HG02938 (cell line): ENCODE results near the gene GEMIN7.
A peak's percentile ranks its signal among the peaks of the same experiment; 100 is the strongest.

Source experiments
- ATAC-seq: cut with Tn5 transposase; IDR thresholded peaks from one replicate; pipeline ENCODE4 v1.9.1; 2021; ENCODE audit warnings: mild to moderate bottlenecking, moderate library complexity; ENCODE audit not compliant: unreplicated experiment

GEMIN7 gene, protein sequence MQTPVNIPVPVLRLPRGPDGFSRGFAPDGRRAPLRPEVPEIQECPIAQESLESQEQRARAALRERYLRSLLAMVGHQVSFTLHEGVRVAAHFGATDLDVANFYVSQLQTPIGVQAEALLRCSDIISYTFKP

DNA sequence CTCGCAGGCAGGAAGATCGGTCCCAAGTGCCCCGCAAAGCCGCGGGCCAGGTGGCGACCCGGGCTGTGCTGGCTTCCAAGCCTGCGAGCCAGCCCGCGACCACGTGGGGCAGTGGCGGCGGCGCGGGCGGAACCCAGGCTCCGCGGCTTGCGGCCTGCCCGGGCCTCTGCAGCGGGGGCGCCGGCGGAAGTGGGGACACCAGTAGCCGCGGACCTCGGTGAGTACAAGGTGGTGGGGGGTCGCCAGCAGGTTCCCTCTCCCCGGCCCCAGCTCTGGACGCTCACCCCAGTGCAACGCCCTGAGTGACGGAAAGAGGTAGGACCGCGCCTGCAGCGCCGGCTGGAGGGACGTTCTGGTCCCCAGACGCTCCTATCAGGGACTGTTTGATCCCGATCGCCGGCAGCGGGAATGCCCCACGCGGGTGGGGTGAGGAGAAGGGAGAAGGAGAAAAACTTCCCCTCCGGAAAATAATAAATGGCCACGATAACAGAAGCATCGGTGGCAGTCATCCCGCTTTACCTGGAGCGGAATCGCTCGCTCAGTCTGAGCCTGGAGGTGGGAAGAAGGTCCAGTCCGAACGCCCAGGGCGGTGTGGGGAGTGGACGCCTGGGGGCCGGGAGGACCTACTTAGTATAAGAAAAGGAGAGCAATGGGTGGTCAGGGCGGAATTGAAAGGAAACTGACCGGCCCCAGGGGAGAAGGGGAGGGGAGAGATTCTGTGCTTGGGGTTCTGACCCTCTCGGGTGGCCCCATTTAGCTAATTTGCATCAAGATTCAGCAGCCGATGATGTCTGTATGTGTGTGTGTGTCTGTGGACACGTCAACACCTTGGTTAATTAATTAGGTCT, at the start of gene GEMIN7:
GEMIN7 (plus strand) TSS at position 198 of the 848 bp plus-strand sequence. CDS start 10,855 bp downstream, outside the sequence.
- ATAC-seq = no peak

DNA sequence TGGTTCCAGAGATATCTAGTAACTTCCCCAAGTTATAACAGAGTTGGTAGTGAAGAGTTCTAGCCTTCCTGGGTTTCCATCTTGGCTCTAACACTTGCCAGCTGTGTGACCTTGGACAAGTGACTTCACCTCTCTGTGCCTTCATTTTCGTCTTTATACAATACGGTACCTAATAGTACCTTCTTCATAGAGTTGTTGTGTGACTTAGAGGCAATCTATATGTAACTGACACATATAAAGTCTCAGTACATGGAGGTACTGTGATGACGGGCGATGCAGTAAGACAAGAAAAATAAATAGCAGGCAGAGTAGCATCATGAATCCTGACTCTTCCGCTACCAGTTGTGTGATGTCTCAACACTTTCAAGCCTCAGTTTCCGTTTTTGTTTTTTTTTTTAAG, 48.2 kb upstream of the GEMIN7 start:
- no peak for ATAC-seq

DNA sequence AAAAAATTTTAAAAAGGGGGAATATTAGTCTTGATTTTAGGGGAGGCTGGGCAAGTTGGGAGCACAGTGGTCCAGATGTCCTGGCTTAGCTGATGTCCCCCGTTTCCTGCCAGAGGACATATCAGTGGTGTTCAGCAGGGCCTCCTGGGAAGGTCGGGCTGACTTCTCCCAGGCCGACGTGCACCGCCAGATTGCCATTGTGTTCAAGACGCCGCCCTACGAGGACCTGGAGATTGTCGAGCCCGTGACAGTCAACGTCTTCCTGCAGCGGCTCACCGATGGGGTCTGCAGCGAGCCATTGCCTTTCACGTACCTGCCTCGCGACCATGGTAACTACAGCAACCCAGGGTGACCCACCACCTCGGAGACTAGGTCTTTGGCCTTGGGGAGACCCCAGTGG, 46.6 kb upstream of the GEMIN7 start:
- no peak for ATAC-seq

DNA sequence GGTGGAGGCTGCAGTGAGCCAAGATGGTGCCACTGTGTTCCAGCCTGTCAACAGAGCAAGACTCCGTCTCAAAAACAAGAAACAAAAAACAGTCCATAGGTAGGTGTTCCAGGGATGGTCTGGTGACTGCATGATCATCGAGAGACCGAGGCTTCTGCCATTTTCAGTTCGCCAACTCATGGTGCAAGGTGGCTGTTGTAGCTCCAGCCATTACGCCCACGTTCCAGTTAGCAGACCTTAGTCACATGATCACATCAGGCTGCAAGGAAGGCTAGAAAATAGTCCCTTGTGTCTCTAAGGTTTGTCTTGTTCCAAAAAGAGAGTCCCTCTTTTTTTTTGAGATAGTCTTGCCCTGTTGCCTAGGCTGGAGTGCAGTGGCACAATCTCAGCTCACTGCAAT, 43.3 kb upstream of the GEMIN7 start:
- ATAC-seq = no peak

DNA sequence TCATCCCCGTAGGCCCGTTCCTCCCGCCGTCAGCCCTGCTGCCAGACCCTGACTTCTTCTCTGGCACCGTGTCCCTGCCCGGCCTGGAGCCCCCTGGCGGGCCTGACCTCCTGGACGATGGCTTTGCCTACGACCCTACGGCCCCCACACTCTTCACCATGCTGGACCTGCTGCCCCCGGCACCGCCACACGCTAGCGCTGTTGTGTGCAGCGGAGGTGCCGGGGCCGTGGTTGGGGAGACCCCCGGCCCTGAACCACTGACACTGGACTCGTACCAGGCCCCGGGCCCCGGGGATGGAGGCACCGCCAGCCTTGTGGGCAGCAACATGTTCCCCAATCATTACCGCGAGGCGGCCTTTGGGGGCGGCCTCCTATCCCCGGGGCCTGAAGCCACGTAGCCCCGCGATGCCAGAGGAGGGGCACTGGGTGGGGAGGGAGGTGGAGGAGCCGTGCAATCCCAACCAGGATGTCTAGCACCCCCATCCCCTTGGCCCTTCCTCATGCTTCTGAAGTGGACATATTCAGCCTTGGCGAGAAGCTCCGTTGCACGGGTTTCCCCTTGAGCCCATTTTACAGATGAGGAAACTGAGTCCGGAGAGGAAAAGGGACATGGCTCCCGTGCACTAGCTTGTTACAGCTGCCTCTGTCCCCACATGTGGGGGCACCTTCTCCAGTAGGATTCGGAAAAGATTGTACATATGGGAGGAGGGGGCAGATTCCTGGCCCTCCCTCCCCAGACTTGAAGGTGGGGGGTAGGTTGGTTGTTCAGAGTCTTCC, 41.5 kb upstream of the GEMIN7 start:
- ATAC-seq = no peak

DNA sequence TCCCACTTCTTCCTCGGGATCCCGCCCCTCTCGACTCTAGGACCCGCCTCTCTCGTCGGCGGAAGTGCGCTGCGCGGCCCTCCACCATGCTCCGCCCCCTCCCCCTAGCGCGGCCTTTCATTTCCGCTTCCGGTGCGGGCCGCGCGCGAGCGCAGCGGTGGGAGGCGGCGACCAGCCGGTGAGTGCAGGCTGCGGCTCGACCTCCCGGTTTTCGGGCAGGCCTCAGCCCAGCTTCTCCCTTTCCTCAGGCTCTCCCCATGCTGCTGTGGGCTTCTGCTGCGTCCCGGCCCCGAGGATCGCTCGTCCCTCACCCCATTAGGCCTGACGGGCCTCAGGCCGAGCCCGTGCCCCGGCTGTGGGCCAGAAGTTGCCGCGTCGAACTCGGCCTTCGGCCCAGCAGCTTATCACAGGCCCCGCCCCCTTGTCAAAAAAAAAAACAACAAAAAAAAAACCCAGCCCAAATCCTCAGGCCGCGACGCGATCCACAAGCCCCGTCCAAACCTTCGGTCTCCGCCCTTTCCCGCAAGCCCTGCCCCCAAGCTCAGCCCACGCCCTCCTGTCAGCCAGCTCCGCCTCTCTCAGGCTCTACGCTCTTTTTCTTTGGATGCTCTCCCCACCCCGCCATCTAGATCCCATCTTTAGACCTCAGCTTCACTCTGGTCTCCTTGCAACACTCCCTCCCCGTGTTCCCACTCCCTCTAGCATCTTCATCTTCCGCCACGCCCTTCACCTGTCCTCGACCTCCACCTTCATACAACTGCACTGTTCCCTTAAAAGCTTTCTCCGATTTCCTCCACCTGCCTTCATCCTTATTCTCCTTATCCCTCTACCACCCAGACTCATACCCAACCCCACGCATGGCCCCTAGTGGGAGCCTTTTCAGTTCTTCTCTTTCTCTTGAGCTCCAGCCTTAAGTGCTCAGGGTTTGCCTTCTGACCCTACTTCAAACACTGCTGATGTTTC, 39.8 kb upstream of the GEMIN7 start, which contains the start of gene CLASRP:
CLASRP (plus strand) TSS at position 115 of the 963 bp plus-strand sequence. CDS start 1,168 bp downstream, outside the sequence.
- peak; percentile 76 for ATAC-seq

DNA sequence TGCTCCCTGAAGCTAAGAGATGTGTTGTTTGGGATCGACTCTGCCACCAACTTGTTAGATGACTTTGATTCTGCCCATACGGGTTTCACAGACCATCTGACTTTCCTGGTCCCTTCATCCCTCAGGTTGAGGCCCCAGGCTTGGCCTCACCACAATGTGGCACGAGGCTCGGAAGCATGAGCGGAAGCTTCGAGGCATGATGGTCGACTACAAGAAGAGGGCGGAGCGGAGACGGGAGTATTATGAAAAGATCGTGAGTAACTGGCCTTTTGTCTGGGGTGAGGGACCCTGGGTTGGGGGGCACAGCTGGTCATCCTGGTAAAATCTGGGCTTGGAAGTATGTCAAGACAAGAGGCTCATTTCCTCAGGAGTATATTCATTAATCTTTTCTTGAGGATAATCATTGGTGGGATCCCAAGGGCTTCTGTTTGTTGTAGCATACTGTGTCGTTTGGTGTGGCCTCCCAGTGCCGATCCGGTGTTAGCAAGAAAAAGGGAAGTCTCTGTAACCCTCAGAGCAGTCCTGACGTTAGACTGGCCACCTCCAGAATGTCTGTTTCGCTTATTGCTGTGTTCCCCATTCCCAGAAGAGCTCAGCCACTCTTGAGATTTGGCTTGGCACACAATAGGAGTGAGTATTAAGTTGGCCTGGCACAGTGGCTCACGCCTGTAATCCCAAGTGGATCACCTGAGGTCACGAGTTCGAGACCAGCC, 38.8 kb upstream of the GEMIN7 start:
- no peak for ATAC-seq

DNA sequence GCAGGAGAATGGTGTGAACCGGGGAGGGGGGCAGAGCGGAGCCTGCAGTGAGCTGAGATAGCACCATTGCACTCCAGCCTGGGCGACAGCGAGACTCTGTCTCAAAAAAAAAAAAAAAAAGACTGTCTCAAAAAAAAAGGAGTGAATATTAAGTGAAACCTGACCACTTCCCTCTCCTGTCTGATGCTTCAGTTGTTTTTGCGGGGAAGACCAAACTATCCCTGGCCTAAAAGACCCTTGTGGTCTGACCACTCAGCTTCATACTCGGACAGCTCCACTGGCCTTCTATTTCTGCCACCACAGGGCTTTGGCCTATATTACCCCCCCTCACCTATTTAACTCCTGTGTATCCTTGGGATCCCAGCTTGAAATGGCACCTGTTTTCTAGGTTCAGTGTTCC, 37.9 kb upstream of the GEMIN7 start:
- ATAC-seq = no peak

DNA sequence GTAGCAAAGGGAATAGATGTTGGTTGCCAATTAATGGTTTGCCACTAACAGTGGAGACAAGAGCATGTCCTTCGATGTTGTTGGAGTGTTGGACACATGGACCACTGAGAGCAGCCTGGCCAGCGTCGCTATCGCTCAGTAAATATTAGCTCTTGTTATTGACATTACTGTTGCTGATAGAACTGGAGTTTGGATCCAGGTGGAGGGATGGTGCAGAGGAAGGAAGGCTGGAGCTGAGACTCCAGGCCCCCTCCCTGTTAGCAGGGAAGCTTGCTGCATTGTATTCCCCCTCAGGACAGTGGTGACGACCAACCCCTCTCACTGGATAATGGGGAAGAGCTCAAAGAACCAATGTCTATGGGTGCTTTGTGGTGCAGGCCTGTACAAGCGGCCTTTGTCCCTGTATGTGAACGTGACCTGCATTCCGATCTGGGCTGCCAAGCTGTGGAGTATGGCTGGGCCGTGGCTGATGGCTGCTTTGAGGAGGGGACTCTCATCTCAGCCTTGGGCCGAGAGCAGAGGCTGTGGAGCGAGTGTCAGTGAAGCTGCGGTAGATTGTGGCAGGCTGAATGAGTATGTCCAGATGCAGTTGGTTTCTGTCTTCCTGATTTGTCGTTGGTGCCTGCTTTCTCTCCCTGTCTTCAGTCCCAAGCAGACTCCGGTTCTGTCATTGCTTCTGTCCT, 33.2 kb upstream of the GEMIN7 start:
- no peak for ATAC-seq

DNA sequence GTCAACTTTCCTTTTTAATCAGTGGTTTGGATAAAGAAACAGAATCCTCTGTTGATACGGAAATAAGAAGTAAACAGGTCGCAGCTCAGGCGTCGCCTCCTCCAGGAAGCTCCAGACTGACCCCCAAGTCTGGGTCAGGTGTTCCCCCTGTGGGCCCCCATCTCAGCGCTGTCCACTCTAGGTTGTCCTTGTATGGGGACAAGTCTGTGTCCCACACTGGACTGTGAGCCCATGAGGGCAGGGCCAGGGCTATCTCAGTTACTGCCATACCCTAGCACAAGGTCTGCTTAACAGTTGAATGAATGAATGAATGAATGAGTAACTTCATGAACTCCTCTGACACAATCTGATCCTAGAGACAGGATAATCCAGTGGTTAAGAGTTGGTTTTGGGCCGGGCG, 32.7 kb upstream of the GEMIN7 start:
- no peak for ATAC-seq

DNA sequence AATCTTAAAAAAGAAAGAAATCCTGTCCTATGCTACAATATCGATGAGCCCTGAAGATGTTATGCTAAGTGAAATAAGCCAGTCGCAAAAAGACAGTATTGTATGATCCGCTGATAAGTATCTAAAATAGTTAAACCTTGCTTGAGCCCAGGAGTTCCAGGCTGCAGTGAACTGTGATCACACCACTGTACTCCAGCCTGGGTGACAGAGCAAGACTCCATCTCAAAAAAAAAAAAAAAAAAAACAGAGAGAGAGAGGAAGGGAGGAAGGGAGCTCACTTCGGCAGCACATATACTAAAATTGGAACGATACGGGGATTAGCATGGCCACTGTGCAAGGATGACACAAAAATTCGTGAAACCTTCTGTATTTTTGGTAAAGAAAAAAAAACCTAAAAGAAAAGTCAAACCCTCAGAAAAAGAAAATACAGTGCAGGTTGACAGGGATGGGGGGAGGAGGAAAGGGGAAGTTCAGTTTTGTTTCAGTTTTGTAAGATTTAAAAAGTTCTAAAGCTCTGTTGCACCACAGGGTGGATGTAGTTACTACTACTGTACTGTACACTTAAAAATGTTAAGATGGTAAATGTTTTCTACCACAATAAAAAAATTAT, 31.8 kb upstream of the GEMIN7 start:
- no peak for ATAC-seq

DNA sequence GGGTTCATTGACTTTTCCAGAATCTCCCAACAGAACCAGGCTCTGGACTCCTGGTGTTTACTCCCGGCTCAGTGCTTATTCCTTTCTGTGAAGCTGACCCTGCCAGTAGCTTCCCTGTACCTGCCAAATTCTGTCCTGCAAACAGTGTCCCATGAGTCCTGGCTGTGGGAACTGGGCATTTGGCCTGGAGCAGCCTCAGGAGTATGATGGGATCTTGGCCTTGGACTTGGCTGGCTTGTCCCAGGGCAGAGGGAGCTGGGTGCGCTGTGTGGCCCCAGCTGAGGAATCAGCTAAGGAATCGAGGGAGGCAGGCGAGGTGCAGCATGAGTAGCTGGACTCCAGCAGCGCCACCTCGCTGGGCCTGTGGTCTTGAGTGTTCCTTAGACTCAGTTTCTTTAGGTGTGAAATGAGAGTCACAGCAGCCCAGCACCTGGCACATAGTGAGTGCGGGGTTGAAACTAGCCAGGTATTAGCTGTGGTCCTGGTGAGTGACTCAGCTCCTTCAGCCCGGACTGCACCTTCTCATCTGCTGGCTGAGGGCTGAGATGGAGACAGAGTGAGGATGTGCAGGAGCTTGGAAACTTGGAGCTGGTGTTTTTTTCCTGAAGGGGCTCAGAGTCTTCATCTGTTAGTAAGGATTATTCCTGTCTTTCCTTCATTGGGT, 29.9 kb upstream of the GEMIN7 start:
- ATAC-seq = no peak

DNA sequence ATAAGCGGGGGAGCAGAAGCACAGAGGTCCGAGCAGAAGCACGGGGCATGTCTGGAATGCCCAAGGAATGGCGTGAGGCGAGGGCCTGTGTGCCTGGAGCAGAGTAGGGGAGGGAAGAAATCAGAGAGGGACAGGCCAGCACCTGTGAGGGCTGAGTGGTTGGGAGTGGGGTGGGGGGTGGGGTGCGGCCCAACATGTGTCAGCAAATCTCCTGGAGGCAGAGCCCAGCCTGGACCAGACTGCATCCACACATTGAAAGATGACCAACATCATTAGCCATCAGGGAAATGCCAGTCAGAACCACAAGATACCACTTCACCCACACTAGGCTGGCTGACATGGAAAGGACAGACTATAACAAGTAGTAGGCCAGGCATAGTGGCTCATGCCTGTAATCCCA, 29.0 kb upstream of the GEMIN7 start:
- no peak for ATAC-seq

DNA sequence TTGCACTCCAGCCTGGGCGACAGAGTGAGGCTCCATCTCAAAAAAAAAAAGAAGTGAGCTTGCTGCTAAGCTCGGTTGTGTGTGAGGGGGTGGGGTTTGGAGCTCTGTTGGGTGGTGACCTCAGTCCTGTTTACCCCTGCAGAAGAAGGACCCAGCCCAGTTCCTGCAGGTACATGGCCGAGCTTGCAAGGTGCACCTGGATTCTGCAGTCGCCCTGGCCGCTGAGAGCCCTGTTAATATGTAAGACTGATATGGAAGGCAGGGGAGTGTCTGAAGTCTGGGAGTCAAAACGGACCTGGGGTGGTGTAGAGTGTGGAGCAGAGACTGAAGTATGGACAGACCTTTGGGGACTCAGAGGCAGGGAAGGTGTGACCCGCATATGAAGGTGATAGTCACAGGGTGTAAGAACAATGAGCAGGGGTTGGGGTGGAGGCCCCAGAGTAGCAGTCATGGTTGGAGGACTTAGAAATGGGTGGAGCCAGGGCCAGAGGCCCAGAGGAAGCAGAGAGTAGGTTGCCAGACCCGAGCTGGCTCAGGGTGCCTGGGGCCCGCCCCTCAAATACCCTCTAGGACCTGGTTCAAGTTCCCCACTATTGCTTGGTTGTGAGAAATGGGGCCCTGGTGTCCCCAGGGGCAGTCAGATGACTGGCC, 27.0 kb upstream of the GEMIN7 start:
- ATAC-seq = no peak

DNA sequence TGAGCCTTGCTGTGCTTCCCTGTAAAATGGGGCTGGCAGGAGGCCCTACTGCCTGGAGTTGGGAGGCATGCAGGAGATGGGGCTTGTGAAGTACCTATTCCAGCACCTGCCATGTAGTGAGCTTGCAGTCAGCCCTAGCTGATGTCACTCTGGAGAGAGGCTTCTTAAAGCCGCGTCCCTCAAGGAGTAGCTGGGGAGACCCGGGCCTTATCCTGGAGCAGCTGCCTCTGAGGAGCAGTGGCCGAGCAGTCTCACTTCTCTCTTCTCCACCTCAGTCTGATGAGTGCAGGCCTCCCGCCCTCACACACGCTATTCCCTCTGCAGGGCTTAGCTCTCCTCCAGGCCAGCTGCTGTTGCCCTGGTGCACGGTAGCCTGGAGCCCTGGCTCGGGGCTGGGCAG, 22.2 kb upstream of the GEMIN7 start:
- ATAC-seq = no peak

DNA sequence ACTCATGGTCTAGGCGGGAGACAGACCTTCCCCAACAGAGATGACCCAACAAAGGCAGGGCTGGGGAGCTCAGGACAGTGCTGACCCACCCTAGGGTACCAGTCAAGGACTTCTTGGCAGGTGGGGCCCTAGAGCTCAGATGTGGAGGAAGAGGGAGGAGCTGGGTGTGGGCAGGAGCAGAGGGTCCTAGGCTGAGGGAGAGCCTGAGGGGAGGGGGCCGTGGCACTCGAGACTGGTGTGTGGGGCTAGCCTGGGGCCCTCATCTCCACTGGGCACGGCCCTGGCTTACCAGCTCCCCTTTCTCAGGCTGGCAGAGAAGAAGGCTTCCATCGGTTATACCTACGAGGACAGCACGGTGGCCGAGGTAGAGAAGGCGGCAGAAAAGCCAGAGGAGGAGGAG, 21.6 kb upstream of the GEMIN7 start:
- no peak for ATAC-seq

DNA sequence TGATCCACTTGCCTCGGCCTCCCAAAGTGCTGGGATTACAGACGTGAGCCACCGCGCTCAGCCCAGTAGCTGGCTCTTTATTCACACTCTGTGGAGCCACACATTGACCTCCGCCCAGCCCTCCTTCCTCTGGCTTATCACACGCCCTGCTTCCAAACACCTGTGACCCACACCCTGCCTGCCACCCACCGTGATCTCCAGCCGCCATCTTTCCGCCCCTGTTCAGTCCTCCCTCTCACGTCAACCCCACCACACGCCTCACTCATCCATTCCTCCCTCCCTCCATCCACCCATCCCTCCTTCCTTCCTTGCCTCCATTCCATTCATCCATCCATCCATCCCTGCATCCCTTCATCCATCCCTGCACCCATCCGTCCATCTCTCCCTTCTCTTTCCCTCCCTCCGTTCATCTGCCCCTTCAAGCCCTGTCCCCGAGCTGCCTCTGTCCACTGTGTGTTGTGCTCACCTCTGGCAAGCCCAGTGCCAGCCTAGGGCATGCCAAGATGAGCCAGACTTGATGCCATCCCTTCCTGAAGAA, 20.4 kb upstream of the GEMIN7 start:
- ATAC-seq = no peak
